ENCODE measurements around the gene KDM6A. TPM values are rescaled to one million over a fixed set of nuclear protein-coding genes. Genes with fewer than 3 reads are reported as not detected.
"Not testable (repeated sequence)": the region's sequence is repeated elsewhere in the genome, so short reads cannot be mapped to it uniquely, and the experiment has no call there.

Gene KDM6A
- total RNA-seq, 1 experiment from 2014 or later, result 5.1 TPM

GRCh38 chrX:45128896-45129454 is 256.0 kb downstream of the KDM6A start:
- DNase-seq (ENCODE audit: low read depth), result no peak
- in situ Hi-C loops (cut with HindIII; ENCODE audit: low pct_unique_long_range_greater_than_20kb, low sequenced_read_pairs), result no loop called here

- DNase-seq (ENCODE audit: low read depth), result no peak
These were observed 260.5 kb downstream of the KDM6A start for GRCh38 chrX:45133465-45133864.

GRCh38 chrX:45134315-45134731 is 261.3 kb downstream of the KDM6A start:
- in situ Hi-C loops (cut with HindIII; ENCODE audit: low pct_unique_long_range_greater_than_20kb, low sequenced_read_pairs), result no loop called here
- no peak for DNase-seq (ENCODE audit: low read depth)

More at GRCh38 chrX:45133465-45133864, 260.5 kb downstream of the KDM6A start:
- in situ Hi-C loops (cut with HindIII; ENCODE audit: low pct_unique_long_range_greater_than_20kb, low sequenced_read_pairs), result no loop called here

GRCh38 chrX:45134775-45135174 is 261.8 kb downstream of the KDM6A start:
- DNase-seq (ENCODE audit: low read depth), result no peak

GRCh38 chrX:45135391-45136075 is 262.5 kb downstream of the KDM6A start:
- DNase-seq (ENCODE audit: low read depth); in situ Hi-C loops (cut with HindIII; ENCODE audit: low pct_unique_long_range_greater_than_20kb, low sequenced_read_pairs): not testable (repeated sequence)

More at GRCh38 chrX:45134775-45135174, 261.8 kb downstream of the KDM6A start:
- in situ Hi-C loops (cut with HindIII; ENCODE audit: low pct_unique_long_range_greater_than_20kb, low sequenced_read_pairs), result no loop called here

- in situ Hi-C loops (cut with HindIII; ENCODE audit: low pct_unique_long_range_greater_than_20kb, low sequenced_read_pairs), result no loop called here
- no peak for DNase-seq (ENCODE audit: low read depth)
These were observed 264.5 kb downstream of the KDM6A start for GRCh38 chrX:45137531-45137930.

GRCh38 chrX:45138525-45138924 is 265.5 kb downstream of the KDM6A start:
- in situ Hi-C loops (cut with HindIII; ENCODE audit: low pct_unique_long_range_greater_than_20kb, low sequenced_read_pairs), result no loop called here

GRCh38 chrX:45140812-45141211 is 267.8 kb downstream of the KDM6A start:
- no peak for DNase-seq (ENCODE audit: low read depth)
- in situ Hi-C loops (cut with HindIII; ENCODE audit: low pct_unique_long_range_greater_than_20kb, low sequenced_read_pairs), result no loop called here

More at GRCh38 chrX:45138525-45138924, 265.5 kb downstream of the KDM6A start:
- DNase-seq (ENCODE audit: low read depth), result no peak

GRCh38 chrX:45142185-45142584 is 269.2 kb downstream of the KDM6A start:
- in situ Hi-C loops (cut with HindIII; ENCODE audit: low pct_unique_long_range_greater_than_20kb, low sequenced_read_pairs), result no loop called here
- no peak for DNase-seq (ENCODE audit: low read depth)

- DNase-seq (ENCODE audit: low read depth), result no peak
These were observed 270.5 kb downstream of the KDM6A start for GRCh38 chrX:45143455-45143854.

GRCh38 chrX:45145492-45146215 is 272.7 kb downstream of the KDM6A start:
- no peak for DNase-seq (ENCODE audit: low read depth)
- in situ Hi-C loops (cut with HindIII; ENCODE audit: low pct_unique_long_range_greater_than_20kb, low sequenced_read_pairs), result no loop called here

More at GRCh38 chrX:45143455-45143854, 270.5 kb downstream of the KDM6A start:
- in situ Hi-C loops (cut with HindIII; ENCODE audit: low pct_unique_long_range_greater_than_20kb, low sequenced_read_pairs), result no loop called here

GRCh38 chrX:45150821-45151220 is 277.8 kb downstream of the KDM6A start:
- in situ Hi-C loops (cut with HindIII; ENCODE audit: low pct_unique_long_range_greater_than_20kb, low sequenced_read_pairs), result no loop called here
- no peak for DNase-seq (ENCODE audit: low read depth)

GRCh38 chrX:45154033-45154360 is 281.0 kb downstream of the KDM6A start:
- in situ Hi-C loops (cut with HindIII; ENCODE audit: low pct_unique_long_range_greater_than_20kb, low sequenced_read_pairs), result no loop called here
- no peak for DNase-seq (ENCODE audit: low read depth)

GRCh38 chrX:45154462-45154861 is 281.5 kb downstream of the KDM6A start:
- DNase-seq (ENCODE audit: low read depth), result no peak
- in situ Hi-C loops (cut with HindIII; ENCODE audit: low pct_unique_long_range_greater_than_20kb, low sequenced_read_pairs), result no loop called here

GRCh38 chrX:45157647-45158046 is 284.7 kb downstream of the KDM6A start:
- in situ Hi-C loops (cut with HindIII; ENCODE audit: low pct_unique_long_range_greater_than_20kb, low sequenced_read_pairs), result no loop called here
- no peak for DNase-seq (ENCODE audit: low read depth)

Other genes starting within 250 kb of the KDM6A start
- not detected in 2 replicates for gene DUSP21, start 29.2 kb upstream of the KDM6A start, total RNA-seq (2014; rRNA removed; shearing (Covaris generic); ENCODE audit: low replicate concordance)